ENCODE measurements around the gene PUM2.
"Not testable (repeated sequence)": the region's sequence is repeated elsewhere in the genome, so short reads cannot be mapped to it uniquely, and the experiment has no call there.

The PUM2 gene

DNA sequence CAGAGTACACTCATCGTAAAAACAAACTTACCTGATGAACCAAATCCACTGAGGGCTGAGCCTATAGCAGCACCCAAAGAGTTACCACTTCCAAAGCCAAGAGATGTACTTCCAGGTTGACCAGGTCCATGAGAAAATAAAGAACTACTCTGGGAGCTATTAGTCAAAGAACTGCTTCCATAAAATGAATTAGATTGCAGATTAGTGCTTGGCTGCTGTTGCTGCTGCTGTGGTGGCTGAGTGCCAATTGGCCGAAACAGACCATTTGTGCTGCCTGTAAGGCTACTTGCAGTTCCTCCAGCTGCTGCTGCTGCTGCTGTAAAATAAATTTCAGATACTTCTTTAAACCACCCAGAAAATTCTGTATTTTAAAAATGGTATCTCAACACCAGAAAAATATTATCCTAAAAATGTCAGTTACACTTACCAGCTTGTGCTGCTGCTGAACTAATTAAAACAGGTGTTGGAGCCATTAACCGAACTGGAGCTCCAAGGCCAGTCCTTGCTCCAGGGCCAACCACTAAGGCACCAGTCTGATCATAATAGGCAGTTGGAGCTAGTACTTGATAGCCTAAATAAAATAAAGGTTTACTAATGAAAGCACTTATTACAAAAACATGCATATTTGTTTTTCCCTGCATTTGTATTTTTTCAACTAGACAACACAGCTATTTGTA is 67.6 kb downstream of the PUM2 start:
- peak; percentile 18 for DNase-seq

- no peak for DNase-seq
These were observed 68.8 kb downstream of the PUM2 start for GRCh38 chr2:20281876-20282275.

DNA sequence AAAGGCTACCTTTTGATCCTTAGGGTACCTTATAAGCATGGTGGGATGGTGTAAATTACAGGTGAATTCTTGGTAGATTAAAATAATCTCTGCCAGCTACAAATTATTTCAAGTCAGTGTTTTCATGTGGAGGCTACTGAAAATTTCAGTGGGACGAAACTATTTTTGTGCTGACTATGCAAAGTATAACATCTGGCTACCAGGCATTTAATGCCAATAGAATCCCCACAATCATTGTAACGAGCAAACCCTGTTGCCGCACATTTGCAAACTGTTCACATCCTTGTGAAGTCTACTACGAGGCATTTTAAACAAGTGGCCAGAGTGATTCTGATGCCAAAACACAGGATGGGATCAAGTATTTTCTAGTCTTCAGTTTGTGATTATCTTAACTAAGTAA is 77.6 kb downstream of the PUM2 start:
- no peak for DNase-seq

DNA sequence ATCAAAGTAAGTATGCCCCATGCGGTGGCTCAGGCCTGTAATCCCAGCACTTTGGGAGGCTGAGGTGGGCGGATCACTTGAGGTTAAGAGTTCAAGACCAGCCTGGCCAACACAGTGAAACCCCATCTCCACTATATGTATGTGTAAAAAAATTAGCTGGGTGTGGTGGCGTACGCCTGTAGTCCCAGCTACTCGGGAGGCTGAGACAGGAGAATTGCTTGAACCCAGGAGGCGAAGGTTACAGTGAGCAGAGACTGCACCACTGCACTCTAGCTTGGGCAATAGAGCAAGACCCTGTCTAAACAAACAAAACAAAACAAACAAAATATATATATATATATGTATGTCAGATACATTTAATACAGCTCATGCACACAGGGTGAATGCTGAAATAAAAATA is 82.3 kb downstream of the PUM2 start:
- DNase-seq = not testable (repeated sequence)

DNA sequence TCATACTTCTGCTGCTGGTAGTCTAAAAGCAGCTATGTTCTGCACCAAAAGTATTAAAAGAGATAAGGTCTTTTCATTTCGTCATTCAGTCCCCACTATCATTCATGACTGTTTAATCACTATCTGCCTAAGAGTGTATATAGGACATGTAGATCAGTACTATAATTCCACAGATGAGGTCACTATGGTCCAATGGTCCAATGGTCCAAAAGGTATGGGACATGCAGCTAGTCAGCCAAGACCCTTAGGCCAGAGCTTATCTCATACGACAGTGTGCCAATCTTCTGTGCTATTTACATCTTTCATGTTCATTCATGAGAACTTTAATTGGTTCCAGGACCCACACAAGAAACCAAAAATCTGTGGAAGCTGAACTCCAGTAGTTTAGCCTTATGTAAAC is 83.1 kb downstream of the PUM2 start:
- DNase-seq = no peak

- no peak for DNase-seq
These were observed 86.0 kb downstream of the PUM2 start for GRCh38 chr2:20264629-20265028.

DNA sequence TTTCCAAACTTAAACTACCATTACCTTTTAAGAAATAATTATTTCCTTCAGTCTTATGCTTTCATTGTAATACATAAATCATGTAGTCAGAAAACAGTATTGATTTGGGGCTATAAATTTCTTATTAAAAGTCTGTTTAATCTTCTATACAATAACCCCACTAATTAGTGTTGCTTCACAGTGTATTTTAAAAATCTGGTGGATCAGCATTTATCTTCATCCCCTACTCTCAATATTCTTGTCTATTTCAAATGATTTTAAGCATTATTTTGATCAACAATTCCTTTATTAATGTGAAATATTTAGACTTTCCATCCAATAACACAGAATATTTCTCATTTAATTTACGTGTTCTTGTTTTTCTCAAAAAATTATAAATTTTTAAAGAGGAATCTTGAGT is 93.2 kb downstream of the PUM2 start:
- no peak for DNase-seq

DNA sequence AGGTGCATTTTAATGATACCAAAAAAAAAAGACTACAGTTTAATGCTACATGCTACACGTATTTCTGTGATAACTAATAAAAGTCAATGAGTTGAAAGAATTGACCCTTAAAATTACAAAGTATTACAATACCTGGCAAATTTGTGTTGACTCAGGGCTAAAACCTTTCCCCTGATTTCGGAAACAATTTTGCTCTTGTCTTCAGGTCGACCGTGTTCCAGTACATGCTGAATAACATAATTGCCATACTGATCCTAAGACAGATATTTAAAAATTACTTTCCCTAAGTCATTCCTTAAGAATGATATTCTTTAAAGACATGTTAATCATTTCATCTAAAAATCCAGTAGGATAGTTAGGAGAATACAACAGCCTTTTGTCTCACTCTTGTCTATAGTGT is 95.9 kb downstream of the PUM2 start:
- DNase-seq = no peak

DNA sequence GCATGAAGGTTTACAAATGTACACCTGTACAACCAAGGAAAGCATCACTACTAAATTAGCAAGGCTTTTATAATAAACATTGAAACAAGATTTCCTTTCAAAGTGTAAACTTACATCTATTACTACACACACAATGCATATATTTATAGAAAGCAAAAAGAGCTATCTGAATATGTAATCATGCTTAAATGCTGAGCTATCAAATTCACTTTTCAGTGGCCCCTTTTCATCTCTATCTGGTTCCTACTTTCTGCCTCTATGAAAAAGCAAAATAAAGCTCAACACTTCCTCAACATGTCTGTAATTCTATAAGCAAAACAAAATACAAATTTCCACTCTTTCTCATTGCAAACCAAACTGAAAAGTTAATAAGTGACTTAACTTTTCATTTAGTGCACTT is 100.2 kb downstream of the PUM2 start:
- DNase-seq = no peak

DNA sequence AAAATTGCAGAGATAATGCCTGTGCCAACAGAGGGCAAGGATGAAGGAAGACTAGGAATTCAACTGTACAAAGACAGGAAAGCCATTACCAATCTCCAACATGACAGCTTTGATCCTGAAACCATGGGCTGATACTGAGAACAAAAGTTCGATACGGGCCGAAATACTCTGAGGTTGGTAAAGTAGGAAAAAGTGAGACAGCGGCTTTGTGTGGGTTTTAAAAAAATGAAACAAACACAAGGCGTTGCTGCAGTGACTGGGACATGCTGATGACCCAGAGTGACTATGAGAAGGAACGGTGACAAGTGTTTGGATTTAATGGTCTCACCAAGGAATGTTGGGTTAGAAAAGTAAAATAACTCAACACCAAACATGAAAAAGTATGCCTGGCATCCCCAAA is 101.5 kb downstream of the PUM2 start:
- no peak for DNase-seq

DNA sequence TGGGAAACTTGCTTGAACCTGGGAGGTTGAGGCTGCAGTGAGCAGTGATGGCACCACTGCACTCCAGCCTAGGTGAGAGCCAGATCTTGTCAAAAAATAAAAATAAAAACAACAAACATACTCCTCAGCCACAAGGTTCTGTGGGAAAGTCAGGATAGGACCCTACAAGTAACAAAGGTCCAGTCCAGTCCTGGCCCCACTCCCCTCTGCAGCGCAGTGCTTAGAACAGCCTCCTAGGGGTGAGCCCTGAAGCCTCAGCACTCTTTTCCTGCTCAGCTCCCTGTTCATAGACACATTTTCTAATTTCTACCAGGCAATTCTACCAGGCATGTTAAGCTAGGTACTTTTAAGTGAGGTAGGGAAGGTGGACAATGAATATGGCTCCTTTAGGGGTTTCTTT is 103.6 kb downstream of the PUM2 start:
- no peak for DNase-seq

- DNase-seq = not testable (repeated sequence)
These were observed 107.0 kb downstream of the PUM2 start for GRCh38 chr2:20243637-20244036.

DNA sequence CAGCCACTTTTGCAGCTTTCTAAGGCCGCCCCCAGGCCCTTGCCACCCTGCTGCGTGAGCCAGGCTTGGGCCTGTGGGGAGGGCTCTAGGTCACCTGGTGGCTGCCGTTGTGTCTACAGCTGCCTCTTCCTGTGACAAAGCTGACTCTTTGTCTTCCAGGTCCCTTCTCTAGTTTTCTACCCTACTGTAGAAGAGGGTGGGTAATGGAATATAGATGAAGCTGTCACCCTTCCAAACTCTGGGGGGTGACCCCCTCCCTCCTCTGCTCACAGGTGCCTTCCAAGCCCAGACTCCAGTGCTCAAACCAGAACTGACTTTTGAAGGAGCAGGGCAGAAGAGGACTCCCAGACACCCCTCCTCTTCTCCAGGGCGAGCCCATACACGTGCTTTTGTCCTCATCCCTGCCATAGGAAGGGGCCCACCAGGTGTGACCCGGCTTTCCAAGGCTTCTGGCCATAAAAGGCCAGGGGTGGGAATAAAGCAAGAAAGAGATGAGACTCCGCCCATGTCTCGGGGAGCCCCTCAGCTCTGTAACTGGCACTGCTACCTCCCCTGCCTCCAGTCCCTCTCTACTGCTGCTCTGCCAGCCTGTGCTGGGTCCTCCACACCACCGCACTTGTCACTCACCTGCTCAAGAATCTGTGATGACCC is 107.8 kb downstream of the PUM2 start:
- DNase-seq = no peak

GRCh38 chr2:20241973-20242726 is 108.5 kb downstream of the PUM2 start:
- DNase-seq = no peak

GRCh38 chr2:20240291-20240690 is 110.4 kb downstream of the PUM2 start:
- DNase-seq = not testable (repeated sequence)

DNA sequence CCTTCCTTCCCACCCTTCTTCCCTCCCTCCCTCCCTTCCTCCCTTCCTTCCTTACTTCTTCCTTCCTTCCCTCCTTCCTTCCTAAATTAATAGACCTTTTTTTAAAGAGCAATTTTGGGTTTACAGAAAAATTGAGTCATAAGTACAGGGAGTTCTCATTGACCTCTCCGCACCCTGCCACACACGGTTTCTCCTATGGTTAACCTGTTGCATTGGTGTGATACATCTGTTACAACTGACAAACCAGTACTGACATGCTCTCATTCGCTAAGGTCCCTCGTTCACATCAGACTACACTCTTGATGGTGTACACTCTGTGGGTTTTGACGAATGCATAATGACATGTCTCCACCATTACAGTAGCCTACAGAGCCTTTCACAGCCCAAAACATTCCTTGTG is 114.1 kb downstream of the PUM2 start:
- DNase-seq = no peak

DNA sequence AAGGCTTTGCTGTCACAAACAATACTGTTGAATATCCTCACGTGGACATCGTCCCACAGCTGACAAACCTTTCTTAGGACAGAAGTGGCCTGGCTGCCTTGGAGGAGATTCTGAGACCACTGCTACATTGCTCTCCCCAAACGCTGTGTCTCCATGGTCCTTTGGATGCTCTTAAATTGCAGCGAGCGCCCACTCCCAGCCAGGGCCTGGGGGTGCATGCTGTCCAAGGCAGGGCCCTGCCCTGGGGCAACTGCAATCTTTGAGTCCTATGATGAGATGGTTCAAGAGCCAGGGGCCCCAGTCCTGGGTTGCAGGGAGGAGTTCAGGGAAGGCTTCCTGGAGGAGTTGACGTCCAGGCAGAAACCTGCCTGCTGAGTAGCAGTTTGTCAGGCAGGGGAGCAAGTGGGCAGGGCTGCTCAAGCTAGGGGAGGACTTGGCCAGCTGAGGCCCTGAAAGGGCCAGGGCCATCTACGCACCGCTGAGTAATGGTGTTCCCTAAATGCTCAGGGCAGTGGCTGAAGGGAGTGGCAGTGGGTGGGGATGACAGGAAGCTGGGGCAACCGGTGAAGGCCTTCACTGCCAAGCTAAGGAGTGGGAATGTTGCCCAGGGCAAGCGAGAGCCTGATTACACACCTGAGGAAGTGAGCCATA is 114.9 kb downstream of the PUM2 start:
- DNase-seq = no peak

- not testable (repeated sequence) for DNase-seq
These were observed 116.0 kb downstream of the PUM2 start for GRCh38 chr2:20234597-20234996.

- no peak for DNase-seq
These were observed 117.8 kb downstream of the PUM2 start for GRCh38 chr2:20232837-20233207.

- no peak for DNase-seq
These were observed 119.0 kb downstream of the PUM2 start for GRCh38 chr2:20231598-20232026.

DNA sequence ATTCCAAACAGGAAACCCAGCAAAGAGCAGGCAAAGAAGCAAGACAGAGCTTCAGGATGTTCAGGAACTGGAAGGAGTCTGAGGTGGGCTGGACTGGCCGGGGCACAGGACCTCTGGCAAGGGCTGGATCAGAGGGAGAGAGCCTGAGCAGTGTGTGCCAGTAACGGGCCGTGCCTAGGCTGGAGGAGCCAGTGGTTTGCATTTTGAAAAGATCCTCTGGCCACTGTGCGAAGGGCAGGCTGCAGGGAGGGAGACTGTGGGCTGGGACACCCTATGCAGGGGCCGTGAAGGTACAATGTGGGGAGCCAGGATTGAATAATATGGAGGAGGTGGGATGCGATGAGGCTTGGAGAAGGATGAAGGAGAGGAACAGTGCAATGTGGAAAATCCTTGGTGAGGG is 119.5 kb downstream of the PUM2 start:
- no peak for DNase-seq

DNA sequence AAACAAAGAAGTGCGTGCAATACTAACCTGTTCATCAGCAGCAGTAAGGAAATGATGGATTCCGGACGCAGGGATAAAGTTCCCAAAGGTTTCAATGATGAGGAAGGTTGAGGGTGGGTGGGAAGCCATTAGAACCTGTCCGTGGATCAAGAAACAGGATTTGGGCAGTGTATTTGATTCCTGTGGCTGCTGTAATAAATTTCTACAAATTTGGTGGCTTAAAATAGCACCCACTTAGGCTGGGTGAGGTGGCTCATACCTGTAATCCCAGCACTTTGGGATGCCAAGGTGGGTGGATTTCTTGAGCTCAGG is 120.6 kb downstream of the PUM2 start:
- DNase-seq = no peak

- DNase-seq = no peak
These were observed 121.1 kb downstream of the PUM2 start for GRCh38 chr2:20229322-20230113.

Measured in DMS 273 treated with DMSO at 0.1 percent for 48 hours (cell line).